NCI-H128 (cell line): ENCODE data around the gene CAND1.

Source experiments
- DNase-seq: peaks from one replicate; lab custom pipeline; 2025; ENCODE audit not compliant: unreplicated experiment; lab: John Stamatoyannopoulos, UW

CAND1 gene

DNA sequence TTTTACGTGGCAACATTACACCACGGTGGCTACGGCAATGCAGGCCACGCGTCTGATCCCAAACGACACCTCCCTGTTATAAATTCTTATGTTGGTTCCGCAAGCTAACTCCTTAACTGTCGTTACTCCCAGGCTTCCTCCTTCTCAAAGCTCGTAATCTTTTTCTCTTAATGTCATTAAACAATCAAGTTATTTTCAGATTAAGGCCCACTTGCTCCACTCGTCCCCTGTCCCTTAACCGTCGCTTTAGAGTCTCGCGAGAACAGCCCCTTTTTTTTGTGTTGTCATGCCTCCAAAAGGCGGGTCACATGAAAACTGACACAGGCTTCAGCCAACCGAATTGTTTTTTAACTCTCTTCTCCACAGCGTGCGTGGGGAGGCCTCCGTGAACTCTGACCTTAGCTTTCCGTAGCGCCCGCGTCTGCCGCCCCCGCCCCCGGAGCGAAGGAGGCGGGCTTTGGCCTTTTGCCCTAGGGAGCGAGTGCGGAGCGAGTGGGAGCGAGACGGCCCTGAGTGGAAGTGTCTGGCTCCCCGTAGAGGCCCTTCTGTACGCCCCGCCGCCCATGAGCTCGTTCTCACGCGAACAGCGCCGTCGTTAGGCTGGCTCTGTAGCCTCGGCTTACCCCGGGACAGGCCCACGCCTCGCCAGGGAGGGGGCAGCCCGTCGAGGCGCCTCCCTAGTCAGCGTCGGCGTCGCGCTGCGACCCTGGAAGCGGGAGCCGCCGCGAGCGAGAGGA is at the start of gene CAND1:
TSS of gene CAND1 (plus strand) at position 463 of the 737 bp plus-strand sequence. CDS start 360 bp downstream, outside the sequence.
- peak; percentile 99 for DNase-seq

DNA sequence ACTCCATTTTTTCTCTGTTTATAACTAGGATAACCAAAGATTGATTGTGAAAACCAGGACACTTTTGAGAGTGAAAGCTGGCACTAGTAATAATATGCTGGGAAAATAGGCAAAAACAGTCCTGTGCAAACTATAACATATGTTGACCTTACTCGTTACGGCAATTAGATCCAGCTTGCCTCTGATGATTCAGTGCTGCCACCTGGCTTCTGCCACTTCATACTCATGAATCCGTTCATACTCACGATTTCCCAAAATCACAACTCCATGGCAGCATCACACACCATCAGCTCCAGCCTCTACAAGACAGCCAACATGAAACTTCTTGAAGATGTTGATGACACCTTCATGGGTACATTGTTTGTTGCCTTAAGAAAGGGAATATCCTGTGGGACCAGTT is 49.1 kb upstream of the CAND1 start:
- no peak for DNase-seq

DNA sequence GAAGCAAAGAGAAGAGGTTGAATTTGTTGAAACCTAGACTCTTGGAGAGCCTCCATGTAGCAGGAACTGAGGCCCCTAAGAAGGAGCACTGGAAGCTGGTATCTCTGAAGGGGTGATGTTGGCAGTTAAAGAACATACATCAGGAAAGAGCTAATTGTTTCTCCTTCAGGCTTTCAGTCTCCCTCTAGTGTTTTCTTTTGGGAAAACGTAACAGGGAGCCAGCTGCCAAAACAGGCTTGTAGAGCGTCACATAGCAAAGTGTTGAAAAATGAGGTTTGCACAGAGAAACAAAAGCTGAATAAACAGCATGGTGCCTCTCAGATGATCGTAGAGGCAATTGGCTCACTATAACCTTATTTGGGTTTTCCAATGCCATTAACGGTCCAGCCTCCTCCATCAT is 46.9 kb upstream of the CAND1 start:
- no peak for DNase-seq

DNA sequence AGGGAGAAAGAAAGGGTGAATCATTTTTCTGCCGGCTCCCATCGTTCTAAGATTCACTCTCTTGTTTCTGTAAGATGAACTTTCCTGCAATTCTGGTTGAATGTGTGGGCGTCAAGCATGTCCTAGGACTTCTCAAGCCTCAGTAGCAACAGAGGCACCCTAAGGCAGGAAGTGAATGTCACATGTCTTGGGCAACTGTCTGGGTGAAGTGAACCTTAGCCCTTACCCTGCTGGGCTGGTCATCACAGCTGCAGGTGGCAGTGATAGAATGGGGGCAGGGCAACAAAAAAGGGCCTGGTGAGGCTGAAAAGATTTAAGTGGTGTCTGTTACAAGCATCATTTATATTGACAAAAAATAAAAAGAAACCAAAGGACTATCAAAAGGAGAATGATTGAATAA is 45.9 kb upstream of the CAND1 start:
- DNase-seq, result no peak

DNA sequence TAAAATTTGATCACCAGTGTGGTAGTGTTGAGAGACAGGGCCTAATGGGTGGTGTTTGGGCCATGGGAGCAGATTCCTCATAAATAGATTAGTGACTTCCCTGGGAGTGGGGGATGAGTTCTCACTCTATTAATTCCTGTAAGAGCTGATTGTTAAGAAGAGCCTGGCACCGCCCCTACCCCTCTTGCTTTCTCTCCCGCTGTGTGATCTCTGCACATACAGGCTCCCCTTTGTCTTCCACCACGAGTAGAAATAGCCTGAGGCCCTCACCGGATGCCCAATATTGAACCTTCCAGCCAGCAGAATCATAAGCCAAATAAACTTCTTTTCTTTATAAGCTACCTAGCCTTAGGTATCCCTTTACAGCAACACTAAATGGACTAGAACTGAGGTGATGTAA is 31.9 kb upstream of the CAND1 start:
- DNase-seq, result no peak

DNA sequence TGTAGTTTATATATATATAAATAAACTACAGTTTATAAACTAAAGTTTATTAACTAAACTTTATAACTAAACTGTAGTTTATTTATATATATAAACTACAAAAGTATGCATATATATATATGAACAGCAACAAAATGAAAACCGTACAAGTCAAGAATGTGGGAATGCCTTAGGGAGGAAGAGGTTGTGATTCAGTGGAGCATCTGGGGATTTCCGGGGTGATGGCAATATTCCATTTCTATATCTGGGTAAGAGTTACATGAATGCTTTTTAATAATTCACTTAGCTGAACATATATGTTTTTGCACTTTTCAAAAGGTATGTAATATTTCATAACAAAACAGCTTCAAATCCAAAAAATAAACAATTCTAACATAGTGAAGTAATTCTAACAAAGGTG is 30.1 kb upstream of the CAND1 start:
- no peak for DNase-seq

DNA sequence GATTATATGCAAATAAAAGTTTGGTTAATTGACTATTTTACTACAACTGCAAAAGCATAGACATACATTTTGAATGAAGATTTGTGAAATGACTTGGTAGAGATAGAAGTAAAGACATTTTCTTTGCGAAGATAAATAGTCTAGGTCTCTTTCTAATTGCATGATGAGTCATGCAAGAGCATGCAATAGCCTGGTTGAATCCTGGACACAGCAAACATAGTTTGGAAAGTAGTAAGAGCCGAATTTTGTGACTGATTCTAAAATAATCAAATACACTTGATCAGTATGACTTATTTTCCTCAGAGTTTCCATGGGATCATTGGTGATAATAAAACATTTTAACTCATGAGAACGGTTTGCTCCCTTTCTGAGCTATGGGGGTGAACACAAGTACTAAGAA is 27.7 kb upstream of the CAND1 start:
- DNase-seq, result no peak

DNA sequence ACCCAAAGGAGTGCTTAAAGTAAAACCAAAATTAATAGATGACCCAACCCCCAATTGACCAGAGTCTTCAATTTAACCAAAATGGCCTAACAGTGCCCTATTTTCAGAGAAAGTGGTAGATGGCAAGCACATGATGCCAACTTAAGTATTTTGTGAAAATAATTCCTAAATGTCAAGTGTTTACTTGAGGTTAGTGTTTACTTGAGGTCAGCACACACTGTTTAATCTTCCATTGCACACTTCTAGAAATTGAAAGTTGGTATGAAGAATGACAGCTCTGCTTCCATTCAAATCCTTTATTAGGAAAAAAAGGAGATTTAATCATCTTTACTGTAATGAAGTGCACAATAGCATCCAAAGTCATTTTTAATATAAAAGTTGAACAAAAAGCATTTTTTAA is 25.9 kb upstream of the CAND1 start:
- DNase-seq, result no peak

DNA sequence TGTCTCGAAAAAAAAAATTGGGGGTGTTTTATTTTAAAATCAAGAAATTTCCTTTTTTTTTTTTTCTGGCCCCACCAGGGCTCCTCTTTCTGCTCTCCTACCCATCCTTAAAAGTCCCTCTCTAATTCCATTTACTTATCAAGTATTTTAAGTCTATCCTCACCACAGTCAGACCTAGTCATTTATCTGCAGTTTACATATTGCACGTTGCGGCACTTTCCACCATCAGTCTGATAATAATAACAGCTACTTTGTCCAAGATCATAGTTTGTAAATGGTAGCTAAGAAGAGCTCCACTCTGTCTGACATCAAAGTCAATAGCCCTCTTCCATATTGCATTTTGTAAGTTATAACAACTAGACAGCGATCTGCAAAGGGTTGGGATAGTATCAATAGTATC is 23.6 kb upstream of the CAND1 start:
- no peak for DNase-seq

DNA sequence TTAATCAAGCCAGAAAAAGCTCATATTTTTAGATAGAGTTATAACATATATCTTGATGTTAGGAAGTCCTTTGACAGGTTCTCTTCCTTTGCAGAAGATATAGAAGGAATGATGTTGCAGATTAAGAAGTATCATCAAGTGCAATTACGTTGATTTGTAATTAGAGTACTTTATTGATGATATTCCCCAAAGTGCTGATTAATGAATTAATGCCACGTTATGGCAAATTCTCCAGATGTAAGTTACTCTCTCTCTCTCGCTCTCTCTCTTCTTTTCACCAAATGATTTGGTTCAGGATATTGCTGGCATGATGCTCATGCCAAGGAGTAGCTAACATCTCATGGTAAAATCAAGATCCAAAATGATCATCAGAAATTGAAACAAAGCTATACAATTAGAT is 18.1 kb upstream of the CAND1 start:
- no peak for DNase-seq

DNA sequence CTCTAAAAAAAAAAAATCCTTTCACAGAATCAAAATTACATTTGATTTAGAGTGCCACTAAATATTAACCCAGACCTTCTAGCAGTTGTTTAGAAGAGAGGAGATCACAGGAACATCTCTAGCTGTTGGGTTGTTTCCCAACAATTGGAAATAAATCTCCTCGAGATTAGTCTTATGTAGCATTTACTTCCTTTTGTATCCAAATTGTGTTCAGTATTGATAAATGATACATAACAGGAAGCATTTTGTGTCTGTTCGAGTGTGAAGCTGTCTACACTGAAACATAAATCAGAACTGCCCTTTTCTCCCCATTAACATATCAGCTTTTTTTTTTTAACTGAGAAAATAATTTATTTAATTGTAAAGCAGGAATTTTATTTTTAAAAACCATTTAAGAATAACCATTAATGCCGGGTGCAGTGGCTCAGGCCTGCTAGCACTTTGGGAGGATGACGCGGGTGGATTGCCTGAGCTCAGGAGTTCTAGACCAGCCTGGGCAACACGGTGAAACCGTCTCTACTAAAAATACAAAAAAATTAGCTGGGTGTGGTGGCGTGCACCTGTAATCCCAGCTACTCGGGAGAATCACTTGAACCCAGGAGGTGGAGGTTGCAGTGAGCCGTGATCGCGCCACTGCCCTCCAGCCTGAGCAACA is 14.7 kb upstream of the CAND1 start:
- no peak for DNase-seq

DNA sequence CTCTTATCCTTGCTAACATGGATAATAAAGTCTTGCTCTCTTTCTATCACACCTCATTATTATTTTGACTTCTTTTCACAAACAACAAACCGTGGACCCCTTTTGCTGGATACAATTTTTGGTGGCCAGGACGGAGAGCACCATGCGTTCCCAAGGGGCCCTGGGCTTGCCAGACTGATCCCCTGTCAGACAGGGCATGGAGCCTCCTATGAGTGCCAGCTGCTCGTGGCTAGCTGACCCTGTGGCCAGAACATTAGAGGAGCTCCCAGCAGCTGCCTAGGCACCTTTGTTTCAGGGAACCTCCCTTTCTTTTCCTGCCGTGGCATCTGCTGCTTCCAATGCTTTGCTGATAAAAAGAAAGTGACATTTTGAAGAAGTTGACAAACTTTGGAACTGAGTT is 12.5 kb upstream of the CAND1 start:
- DNase-seq, result no peak

DNA sequence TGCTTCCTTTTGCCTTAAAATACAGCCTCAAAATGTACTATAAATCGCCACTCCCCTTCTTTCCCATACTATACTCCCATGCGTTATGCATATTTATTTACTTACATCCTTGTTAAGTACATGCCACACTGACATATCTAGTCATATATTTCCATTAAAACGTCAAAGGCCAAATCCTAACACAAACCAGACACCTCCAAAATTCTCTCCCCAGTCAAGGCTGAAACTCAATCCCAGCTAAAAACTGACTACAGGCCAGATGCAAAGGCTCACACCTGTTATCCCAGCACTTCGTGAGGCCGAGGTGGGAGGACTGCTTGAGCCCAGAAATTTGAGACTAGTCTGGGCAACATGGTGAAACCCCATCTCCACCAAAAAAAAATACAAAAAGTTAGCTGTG is 5.7 kb upstream of the CAND1 start:
- no peak for DNase-seq

DNA sequence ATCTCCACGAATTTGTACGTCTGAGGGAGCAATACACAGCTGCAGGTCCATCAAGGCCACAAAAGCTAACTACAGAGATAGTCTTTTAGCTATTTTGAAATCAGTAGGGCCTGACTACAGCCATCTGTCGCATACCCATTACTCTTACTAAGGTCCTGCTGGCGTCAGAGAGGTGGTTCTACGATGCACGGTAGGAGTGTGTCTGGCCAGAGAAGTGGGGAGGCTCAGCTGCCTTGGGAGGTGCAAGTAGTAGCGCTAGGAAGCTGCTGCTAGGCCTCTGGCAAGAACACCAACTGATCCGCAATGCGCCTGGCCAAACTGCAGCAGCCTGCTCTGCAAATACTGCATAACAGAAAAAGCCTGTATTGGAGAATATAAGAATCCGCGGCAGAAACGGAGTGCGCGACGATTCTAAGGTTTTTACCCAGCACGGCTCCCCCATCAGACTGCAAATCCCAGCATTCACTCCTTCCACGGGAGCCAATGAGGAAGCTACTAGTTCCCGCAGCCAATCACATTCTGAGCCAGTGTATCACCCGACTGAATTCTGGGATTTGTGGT is 743 bp upstream of the CAND1 start:
- DNase-seq, result peak; percentile 98

DNA sequence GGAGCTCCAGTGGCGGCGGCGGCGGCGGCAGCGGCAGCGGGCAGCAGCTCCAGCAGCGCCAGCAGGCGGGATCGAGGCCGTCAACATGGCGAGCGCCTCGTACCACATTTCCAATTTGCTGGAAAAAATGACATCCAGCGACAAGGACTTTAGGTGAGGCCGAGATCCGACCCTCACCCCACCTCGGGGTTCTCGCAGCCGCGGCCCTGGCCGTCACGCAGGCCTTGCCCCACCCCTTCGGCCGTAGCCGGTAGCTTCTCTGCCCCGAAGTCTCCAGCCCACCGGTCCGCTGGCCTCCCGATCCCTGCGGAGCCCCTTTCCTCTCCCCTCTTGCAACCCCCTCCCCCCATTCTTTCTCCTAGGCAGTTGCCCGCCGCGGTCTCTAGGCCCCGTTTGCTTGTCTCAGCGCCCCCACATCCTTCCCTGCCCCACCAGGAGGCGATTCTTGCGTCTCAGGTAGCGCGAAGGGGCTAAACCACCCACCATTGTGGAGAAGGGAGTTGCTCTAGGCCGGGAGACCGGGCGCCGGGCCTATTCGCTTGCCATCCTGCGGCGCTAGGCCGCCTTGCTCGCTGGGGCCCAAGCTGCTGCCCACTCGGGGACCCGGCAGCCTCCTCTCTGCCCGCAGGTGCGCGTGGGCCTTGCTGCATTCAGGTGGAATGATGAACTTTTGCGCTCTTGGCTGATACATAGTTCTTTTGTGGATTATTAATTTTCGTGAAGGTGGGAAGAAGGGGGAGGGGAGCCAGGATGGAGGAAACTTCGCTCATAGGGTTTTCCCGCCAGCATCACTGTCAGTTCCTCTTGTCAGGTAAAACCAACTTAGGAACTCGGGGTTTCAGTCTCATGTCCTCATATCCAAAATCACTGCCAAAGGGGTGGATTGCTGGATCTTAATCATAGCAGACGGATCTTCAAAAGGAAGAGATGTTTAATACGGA is 745 bp downstream of the CAND1 start:
- DNase-seq, result peak; percentile 46

DNA sequence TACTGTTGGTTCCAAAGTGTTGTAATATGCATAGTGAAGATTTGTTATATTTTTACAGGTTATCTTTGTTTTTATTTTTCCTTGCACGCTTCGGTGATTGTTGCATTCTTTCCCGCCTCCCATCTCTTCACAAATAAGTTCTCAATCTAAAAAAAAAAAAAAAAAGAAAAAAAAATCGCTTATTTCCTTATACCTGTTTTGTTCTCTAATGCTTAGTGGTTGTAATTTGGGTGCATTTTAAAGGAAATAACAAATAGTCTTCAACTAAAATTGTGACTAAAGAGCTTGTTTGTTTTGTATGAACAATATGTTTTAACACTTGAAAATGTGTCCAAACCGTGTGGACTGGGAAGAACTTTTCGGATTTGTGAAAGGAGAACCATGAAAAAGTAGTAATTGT is 1.5 kb downstream of the CAND1 start:
- DNase-seq, result no peak

DNA sequence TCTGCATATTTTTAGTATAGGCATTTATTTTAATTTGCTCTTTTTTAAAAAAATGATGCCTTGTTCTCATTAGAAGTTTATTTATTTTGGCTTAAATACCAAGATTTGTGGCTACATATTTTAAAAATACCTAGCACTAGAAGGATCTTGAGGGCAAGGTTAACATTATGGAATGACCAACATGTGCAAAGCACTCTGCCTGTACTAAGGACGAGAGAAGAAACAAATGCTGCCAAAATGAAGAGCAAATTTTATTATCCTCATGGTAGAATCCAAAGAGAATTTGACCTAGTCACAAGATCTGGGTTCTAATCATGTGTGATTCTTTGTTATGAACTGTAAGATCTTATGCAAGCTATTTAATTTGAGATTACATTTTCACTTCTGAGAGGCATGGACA is 2.8 kb downstream of the CAND1 start:
- DNase-seq, result no peak

DNA sequence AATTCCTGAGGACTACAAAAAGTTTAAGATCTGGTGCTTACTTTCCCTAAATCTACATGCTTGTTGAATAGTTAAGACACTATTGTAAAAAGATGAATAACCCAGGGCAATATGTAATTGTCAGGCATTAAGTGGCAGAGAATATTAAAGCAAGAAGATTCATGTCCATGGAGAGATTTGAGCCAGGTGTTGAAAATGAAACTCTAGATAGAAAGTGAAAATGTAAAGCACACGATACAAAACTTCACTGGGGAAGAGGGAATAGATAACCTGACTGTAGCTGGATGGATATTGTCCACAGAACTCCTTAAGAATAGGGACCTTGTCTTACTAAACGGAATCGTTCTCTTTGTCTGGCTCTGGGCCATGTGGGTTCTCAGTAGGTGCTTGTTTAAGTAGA is 5.0 kb downstream of the CAND1 start:
- no peak for DNase-seq

DNA sequence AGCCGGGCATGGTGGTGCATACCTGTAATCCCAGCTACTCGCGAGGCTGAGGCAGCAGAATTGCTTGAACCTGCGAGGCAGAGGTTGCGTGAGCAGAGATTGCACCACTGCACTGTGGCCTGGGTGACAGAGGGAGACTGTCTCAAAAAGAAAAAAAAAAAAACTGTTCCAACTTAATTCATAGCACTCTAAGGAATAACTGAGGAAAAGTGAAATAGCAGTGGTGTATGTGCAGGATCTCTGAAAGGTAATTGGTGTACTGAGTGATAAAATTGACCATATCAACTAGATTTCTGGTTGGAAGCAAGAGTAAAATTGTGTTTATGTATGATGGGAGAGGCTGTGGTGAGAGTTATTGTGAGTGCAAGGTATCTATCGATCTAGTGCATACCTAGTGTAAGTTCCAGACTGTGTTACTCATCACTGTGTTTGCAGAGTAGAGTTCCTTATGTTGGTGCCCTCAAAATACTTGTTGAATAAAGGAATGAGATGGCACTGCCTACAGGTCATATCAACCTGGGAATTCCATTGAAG is 6.3 kb downstream of the CAND1 start:
- DNase-seq, result no peak

DNA sequence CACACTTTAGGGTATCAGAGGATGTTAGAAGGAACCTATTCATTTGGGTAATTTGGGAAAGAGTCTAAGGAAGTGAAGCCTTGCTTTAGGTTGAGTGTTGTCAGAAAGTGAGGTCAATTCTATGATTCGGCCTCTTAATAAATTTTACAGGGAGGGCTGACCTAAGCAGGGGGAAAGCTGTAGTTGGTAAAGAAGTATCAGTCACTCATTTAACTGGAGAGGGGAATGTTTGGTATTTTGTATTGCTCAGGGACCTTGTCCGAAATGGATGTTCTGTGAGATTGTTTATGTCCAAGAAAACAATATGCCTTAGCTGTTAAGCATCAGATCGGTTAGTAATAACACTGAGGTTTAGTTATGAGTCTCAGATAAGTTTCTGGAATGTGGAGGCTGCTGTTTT is 7.3 kb downstream of the CAND1 start:
- DNase-seq, result no peak

DNA sequence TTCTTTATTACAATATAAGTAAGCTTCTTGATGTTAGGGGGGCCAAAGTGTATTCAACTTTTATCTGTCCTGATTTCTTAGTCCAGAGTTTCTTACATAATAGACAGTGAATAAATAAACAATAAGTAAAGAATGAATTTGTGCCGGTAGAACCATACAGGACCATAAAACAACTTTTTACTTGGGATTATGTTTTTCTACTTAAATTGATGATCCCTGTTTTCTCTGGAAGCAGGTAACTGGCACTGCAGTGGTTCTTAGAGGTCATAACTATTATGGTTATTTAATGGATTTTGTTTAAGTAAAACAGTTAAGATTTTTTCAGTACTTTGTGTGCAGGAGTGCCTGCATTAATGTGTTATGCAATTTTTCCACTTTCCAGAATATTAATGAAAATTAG is 10.5 kb downstream of the CAND1 start:
- no peak for DNase-seq
